Activated T-helper 17 cell treated with anti-CD3 and anti-CD28 coated beads, Interleukin-2, amount 50 U/mL, for 72 hours (primary cell): ENCODE data around the gene IDH2. TPM values are rescaled to one million over a fixed set of nuclear protein-coding genes. Genes with fewer than 3 reads are reported as not detected.
"Not testable (repeated sequence)": the region's sequence is repeated elsewhere in the genome, so short reads cannot be mapped to it uniquely, and the experiment has no call there.

Source experiments
- ATAC-seq: fragments of 150-1000 bp; cut with Tn5 transposase; replicated peaks from 2 replicates; pipeline ENCODE4 v1.10.0; 2021; ENCODE audit warnings: mild to moderate bottlenecking, moderate library complexity
- H3K27ac Mint-ChIP-seq: one replicate; pipeline ENCODE4 v1.8.0; 2022; ENCODE audit warnings: mixed read lengths
- H3K27me3 Mint-ChIP-seq: one replicate; pipeline ENCODE4 v1.8.0; 2022; ENCODE audit warnings: mixed read lengths
- H3K36me3 Mint-ChIP-seq: one replicate; pipeline ENCODE4 v1.8.0; 2022; ENCODE audit warnings: low read depth, mild to moderate bottlenecking, mixed read lengths
- H3K4me1 Mint-ChIP-seq: one replicate; pipeline ENCODE4 v1.8.0; 2022; ENCODE audit warnings: mixed read lengths
- H3K4me3 Mint-ChIP-seq: one replicate; pipeline ENCODE4 v1.8.0; 2022; ENCODE audit warnings: mild to moderate bottlenecking, mixed read lengths
- H3K9me3 Mint-ChIP-seq: one replicate; pipeline ENCODE4 v1.8.0; 2022; ENCODE audit warnings: mixed read lengths
- total RNA-seq, 2 donors: library from RNA; stranded (reverse); gene quantifications; one replicate each; pipeline ENCODE4 v1.2.3, GENCODE V29; 2022

IDH2 gene
- 10 to 100 TPM; 53.5 to 75.6 TPM for total RNA-seq

DNA sequence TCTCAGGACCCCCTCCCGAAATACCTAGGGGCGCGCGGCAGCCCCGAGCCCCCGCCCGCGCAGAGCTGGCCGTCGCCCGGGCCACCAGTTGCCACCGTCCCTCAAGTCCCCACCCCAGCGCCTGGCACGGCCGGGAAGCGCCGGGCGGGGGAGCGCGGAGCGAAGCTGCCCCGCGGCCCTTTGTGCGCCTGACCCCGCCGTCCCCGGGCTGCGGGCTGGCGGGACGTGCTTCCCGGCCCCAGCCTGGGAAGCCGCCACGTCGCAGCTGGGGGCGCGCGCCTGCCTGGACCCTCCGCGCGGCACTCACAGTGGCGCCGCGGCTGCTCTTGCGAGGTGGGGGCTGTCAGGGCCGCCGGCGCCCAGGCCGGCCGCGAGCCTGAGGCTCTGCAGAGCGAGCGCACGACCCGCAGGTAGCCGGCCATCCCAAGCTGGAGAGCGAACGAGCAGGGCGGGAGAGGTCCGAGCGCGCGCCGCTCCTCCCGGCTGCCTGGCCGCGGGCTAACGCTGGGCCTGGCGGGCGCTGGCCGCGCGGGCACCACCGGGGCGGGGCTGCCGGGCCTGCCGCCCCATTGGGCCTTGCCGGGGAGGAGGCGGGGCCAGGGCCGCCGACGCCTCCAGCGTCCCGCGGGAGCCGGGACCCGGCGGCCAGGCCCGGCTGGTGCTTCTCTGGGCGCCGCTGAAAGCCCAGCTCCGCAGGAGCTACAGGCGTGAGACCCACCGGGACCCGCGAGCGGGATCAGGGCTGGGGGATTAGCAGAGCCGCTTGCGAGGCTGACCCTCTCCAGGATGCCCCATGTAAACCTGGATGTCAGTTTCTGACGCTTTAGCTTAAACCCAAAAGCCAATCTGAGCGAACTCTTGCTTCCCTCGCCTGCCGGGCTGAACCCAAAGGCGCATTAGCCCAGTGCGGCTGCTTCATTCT is at the start of gene IDH2:
Gene IDH2 (minus strand): TSS at position 500 of the 922 bp plus-strand sequence. CDS start 78 bp downstream, at position 422.
- peak within 1 kb of the TSS; percentile 95 for H3K4me3 Mint-ChIP-seq
- H3K27me3 Mint-ChIP-seq, result no peaks in the 10 kb centered on the region
- H3K4me1 Mint-ChIP-seq, result peaks cover 34% of the 10 kb centered on the region
- H3K27ac Mint-ChIP-seq, result peak within 1 kb of the TSS; percentile 90
- ATAC-seq, result peak; percentile 86
- peaks cover 6% of the 10 kb centered on the region for H3K36me3 Mint-ChIP-seq
- no peaks in the 10 kb centered on the region for H3K9me3 Mint-ChIP-seq

GRCh38 chr15:90150551-90150950 is 48.3 kb upstream of the IDH2 start:
- H3K9me3 Mint-ChIP-seq, H3K4me3 Mint-ChIP-seq, H3K36me3 Mint-ChIP-seq, H3K27me3 Mint-ChIP-seq, H3K27ac Mint-ChIP-seq, ATAC-seq, H3K4me1 Mint-ChIP-seq: not testable (repeated sequence)

DNA sequence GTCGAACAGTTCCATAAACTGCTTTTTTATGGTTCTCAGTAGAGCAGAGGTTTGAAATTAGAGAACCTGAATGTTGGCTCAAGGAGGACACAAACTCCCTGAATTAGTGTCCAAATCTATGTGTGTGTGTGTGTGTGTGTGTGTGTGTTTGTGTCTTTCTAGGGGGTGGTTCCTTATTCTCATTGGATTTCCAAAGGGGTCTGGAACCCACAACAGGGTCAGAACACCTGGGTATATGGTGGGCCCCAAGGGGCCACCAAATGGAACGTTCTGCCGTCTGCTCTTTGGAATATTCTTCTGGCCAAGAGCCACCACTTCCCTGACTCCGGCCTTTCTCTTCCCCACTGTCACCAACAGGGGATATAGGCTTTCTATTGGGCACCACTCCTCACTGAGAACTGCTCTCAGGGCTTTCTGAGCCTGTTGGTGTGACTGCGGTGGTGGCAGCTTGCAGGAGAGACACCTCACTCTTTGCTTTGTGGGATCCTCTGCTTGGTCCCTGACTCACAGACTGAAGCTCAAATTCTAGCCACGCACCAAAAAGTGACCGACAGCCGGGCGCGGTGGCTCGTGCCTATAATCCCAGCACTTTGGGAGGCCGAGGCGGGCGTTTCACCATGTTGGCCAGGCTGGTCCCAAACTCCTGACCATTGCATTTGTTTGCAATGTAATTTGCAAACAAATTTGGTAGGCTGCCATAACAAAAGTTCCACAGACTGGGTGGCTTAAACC is 47.5 kb upstream of the IDH2 start:
- no peaks in the 10 kb centered on the region for H3K27me3 Mint-ChIP-seq
- no peaks in the 10 kb centered on the region for H3K9me3 Mint-ChIP-seq
- no peaks in the 10 kb centered on the region for H3K36me3 Mint-ChIP-seq
- H3K4me3 Mint-ChIP-seq, result no peak overlapping the region
- H3K27ac Mint-ChIP-seq, result peak overlapping the region; percentile 48
- no peak for ATAC-seq
- peaks cover 6% of the 10 kb centered on the region for H3K4me1 Mint-ChIP-seq

DNA sequence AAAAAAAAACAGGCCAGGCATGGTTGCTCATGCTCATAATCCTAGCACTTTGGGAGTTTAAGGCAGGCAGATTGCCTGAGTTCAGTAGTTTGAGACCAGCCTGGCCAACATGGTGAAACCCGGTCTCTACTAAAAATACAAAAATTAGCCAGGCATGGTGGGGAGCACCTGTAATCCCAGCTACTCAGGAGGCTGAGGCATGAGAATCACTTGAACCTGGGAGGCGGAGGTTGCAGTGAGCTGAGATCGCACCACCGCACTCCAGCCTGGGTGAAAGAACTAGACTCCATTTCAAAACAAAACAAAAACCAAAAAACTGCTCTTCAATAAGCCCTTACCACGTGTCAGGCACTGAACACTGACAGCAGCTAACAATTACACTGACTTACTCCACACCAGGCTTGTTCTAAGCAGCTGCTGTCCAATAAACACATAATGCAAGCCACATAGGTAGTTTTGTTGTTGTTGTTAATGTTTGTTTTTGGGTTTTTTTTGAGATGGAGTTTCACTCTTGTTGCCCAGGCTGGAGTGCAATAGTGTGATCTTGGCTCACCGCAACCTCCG is 44.0 kb upstream of the IDH2 start:
- not testable (repeated sequence) for ATAC-seq, H3K36me3 Mint-ChIP-seq, H3K4me3 Mint-ChIP-seq, H3K9me3 Mint-ChIP-seq, H3K27ac Mint-ChIP-seq, H3K4me1 Mint-ChIP-seq, H3K27me3 Mint-ChIP-seq

GRCh38 chr15:90145761-90146160 is 43.5 kb upstream of the IDH2 start:
- Mint-ChIP-seq H3K9me3 (no peaks in the 10 kb centered on the region), H3K4me1 (peaks cover 13% of the 10 kb centered on the region), H3K4me3 (no peak overlapping the region), H3K27ac (no peak overlapping the region), H3K27me3 (no peaks in the 10 kb centered on the region), H3K36me3 (no peaks in the 10 kb centered on the region)
- no peak for ATAC-seq

GRCh38 chr15:90145259-90145658 is 43.0 kb upstream of the IDH2 start:
- no peaks in the 10 kb centered on the region for H3K9me3 Mint-ChIP-seq
- no peak overlapping the region for H3K4me3 Mint-ChIP-seq
- H3K27me3 Mint-ChIP-seq, result no peaks in the 10 kb centered on the region
- no peak for ATAC-seq
- H3K36me3 Mint-ChIP-seq, result no peaks in the 10 kb centered on the region
- peaks cover 13% of the 10 kb centered on the region for H3K4me1 Mint-ChIP-seq
- no peak overlapping the region for H3K27ac Mint-ChIP-seq

DNA sequence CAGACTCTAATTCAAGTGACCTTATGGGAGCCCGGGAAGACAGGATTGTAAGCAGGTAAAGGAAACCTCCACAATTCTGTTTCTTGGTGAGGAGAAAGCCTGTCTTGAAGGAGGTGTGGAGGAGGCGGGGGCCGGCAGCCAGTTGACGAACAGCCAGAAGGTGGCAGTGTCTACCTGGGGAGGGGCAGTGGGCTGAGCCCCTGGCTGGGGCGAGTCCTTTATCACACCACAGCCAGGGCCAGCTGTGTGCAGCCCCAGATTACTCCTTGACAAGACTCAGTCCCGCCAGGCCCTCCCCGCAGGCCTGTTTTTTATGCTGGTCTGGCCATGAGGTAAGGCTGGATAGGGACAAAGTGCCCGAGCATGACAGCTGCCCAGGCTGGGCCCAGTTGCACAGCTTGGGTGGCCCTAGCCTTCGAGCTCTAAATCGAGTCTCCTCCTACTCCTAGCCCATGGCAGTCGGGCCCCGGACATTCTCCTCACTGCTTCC is 40.9 kb upstream of the IDH2 start:
- H3K36me3 Mint-ChIP-seq, result no peaks in the 10 kb centered on the region
- H3K4me1 Mint-ChIP-seq, result peaks cover 13% of the 10 kb centered on the region
- ATAC-seq, result peak; percentile 88
- peak overlapping the region; percentile 69 for H3K4me3 Mint-ChIP-seq
- no peaks in the 10 kb centered on the region for H3K27me3 Mint-ChIP-seq
- no peaks in the 10 kb centered on the region for H3K9me3 Mint-ChIP-seq
- peak overlapping the region; percentile 69 for H3K27ac Mint-ChIP-seq

GRCh38 chr15:90142216-90143165 is 40.2 kb upstream of the IDH2 start:
- Mint-ChIP-seq H3K9me3 (no peaks in the 10 kb centered on the region), H3K36me3 (no peaks in the 10 kb centered on the region), H3K4me1 (peaks cover 13% of the 10 kb centered on the region), H3K27ac (peak overlapping the region; percentile 69), H3K4me3 (peak overlapping the region; percentile 69), H3K27me3 (no peaks in the 10 kb centered on the region)
- ATAC-seq, result peak; percentile 78

GRCh38 chr15:90141646-90142045 is 39.4 kb upstream of the IDH2 start:
- Mint-ChIP-seq H3K36me3 (no peaks in the 10 kb centered on the region), H3K27ac (peak overlapping the region; percentile 25), H3K4me3 (peak overlapping the region; percentile 69), H3K4me1 (peaks cover 13% of the 10 kb centered on the region), H3K9me3 (no peaks in the 10 kb centered on the region), H3K27me3 (no peaks in the 10 kb centered on the region)
- ATAC-seq, result no peak

- Mint-ChIP-seq H3K27ac (peak overlapping the region; percentile 39), H3K4me1 (peaks cover 13% of the 10 kb centered on the region), H3K4me3 (peak overlapping the region; percentile 37)
- H3K27me3 Mint-ChIP-seq, H3K9me3 Mint-ChIP-seq, H3K36me3 Mint-ChIP-seq: not testable (repeated sequence)
- ATAC-seq, result peak; percentile 22
Measured at GRCh38 chr15:90139549-90139948, 37.3 kb upstream of the IDH2 start.

GRCh38 chr15:90138071-90138833 is 36.0 kb upstream of the IDH2 start:
- no peak for ATAC-seq
- H3K9me3 Mint-ChIP-seq, result no peaks in the 10 kb centered on the region
- H3K4me1 Mint-ChIP-seq, result peaks cover 13% of the 10 kb centered on the region
- H3K27ac Mint-ChIP-seq, result no peak overlapping the region
- H3K4me3 Mint-ChIP-seq, result no peak overlapping the region
- no peaks in the 10 kb centered on the region for H3K27me3 Mint-ChIP-seq
- H3K36me3 Mint-ChIP-seq, result no peaks in the 10 kb centered on the region

- no peak overlapping the region for H3K27ac Mint-ChIP-seq
- H3K27me3 Mint-ChIP-seq, result peaks cover 5% of the 10 kb centered on the region
- no peak overlapping the region for H3K4me3 Mint-ChIP-seq
- H3K4me1 Mint-ChIP-seq, result no peaks in the 10 kb centered on the region
- no peaks in the 10 kb centered on the region for H3K9me3 Mint-ChIP-seq
- no peak for ATAC-seq
- H3K36me3 Mint-ChIP-seq, result no peaks in the 10 kb centered on the region
Measured at GRCh38 chr15:90132437-90132836, 30.2 kb upstream of the IDH2 start.

DNA sequence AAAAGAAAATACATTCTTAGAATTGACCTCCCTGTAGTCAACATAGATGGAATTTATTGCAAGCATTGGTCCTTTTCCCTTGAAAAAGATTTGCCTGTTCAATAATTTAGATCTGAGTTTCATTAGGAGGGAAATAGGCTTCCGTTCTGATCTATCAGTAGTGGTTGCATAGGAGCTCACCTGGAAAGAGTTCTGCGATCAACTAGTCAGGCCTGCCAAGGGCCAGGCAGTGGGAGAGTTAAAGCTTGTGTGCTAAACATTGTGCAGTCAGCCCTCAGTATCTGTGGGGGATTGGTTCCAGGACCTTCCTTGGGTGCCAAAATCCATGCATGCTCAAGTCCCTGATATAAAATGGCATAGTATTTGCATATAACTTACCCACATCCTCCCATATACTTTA is 29.6 kb upstream of the IDH2 start:
- no peaks in the 10 kb centered on the region for H3K4me1 Mint-ChIP-seq
- H3K36me3 Mint-ChIP-seq, result no peaks in the 10 kb centered on the region
- no peaks in the 10 kb centered on the region for H3K9me3 Mint-ChIP-seq
- H3K27me3 Mint-ChIP-seq, result peaks cover 8% of the 10 kb centered on the region
- H3K4me3 Mint-ChIP-seq, result no peak overlapping the region
- H3K27ac Mint-ChIP-seq, result no peak overlapping the region
- no peak for ATAC-seq
